ENCODE measurements around the gene C1QBP. TPM values are rescaled to one million over a fixed set of nuclear protein-coding genes. Genes with fewer than 3 reads are reported as not detected.

C1QBP gene
- total and polyA plus RNA-seq, 7 donors, result 107 to 472 (median 166) TPM

DNA sequence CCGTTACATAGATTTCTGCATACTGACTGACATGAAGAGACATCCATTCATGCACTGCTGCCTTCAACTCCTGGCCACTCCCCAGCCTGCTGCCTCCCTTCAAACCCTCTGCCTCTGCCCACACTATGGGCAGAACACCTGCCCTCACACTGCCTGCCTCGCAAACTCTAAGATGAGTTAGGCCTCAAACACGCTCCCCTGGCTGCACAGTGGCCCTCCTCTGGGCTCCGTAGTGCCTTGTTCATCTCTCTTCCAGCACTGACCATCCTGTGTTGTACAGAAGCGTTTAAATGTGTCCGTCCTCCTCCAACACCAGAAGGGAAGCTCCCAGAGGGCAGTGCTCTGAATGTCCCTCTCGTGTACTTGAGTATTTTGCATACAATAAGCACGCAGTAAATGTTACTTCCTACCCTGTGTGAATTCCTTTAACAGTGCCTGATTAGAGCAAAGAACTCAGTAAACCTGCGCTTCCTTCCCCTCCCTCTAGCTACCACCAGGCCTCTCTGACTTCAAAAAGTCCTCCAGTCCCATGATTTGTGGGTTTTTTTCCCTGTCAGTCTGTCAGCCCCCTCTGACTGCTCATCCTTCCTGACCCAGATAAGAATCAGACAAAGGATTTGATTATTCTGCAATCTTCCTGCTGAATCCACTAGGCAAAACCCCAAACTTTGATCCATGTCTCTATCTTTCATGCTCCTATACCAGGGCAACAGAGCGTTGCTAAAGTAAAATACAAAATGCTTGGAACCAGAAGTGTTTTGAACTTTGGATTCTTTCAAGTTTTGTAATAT, 26.0 kb upstream of the C1QBP start:
- H3K4me1 ChIP-seq, result peaks cover 7% of the 10 kb centered on the region
- ATAC-seq, result no peak
- 82 to 86% (median 85%) methylated on average over 10 of the region's 10 CpGs for WGBS, 3 donors
- intact Hi-C loops (cut with DNase I), result no loop called here
- TF ChIP-seq, protein P1, sequence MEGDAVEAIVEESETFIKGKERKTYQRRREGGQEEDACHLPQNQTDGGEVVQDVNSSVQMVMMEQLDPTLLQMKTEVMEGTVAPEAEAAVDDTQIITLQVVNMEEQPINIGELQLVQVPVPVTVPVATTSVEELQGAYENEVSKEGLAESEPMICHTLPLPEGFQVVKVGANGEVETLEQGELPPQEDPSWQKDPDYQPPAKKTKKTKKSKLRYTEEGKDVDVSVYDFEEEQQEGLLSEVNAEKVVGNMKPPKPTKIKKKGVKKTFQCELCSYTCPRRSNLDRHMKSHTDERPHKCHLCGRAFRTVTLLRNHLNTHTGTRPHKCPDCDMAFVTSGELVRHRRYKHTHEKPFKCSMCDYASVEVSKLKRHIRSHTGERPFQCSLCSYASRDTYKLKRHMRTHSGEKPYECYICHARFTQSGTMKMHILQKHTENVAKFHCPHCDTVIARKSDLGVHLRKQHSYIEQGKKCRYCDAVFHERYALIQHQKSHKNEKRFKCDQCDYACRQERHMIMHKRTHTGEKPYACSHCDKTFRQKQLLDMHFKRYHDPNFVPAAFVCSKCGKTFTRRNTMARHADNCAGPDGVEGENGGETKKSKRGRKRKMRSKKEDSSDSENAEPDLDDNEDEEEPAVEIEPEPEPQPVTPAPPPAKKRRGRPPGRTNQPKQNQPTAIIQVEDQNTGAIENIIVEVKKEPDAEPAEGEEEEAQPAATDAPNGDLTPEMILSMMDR (IDR thresholded peaks at IDR 0.05), result no peak
- H3K27ac ChIP-seq, result no peak overlapping the region
- peaks cover 2 to 18% of the 10 kb centered on the region in 2 donors for H3K36me3 ChIP-seq (ENCODE audit: insufficient read depth in 1 of 2, low read depth in 1 of 2)
- no peak overlapping the region for H3K4me3 ChIP-seq
- no peaks in the 10 kb centered on the region for H3K9me3 ChIP-seq
- no peaks in the 10 kb centered on the region for H3K27me3 ChIP-seq (ENCODE audit: insufficient read depth in 3 of 3, low read length in 2 of 3)
- no peak for DNase-seq

DNA sequence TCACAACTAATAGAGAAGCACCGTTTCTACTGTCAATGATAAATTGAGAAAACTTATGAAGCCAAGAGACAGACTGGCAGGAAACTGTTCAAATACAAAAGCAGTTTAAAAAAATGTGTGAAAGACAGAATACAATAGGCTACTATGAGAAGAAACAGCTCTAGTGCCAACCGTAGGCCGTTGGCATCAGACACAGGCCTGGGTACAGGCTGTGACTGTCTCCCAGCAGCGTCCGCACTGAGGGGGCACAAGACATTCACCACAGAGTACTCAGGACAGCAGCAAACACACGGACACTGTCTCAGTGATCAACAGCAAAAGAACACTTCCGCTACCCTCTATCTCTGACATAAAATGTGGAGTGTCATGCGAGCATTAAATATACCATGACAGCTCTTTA, 7.8 kb upstream of the C1QBP start:
- intact Hi-C loops (cut with DNase I), result no loop called here
- Histone ChIP-seq H3K36me3 (ENCODE audit: insufficient read depth in 1 of 2, low read depth in 1 of 2) (peaks cover 12 to 94% of the 10 kb centered on the region in 2 donors), H3K9me3 (no peaks in the 10 kb centered on the region), H3K4me1 (no peaks in the 10 kb centered on the region), H3K27me3 (ENCODE audit: insufficient read depth in 3 of 3, low read length in 2 of 3) (no peaks in the 10 kb centered on the region), H3K4me3 (no peak overlapping the region), H3K27ac (no peak overlapping the region)
- ATAC-seq, result no peak
- 72 to 87% (median 82%) methylated on average over 8 of the region's 8 CpGs for WGBS, 3 donors
- DNase-seq, result no peak
- TF ChIP-seq, protein P1 (IDR thresholded peaks at IDR 0.05), result no peak

DNA sequence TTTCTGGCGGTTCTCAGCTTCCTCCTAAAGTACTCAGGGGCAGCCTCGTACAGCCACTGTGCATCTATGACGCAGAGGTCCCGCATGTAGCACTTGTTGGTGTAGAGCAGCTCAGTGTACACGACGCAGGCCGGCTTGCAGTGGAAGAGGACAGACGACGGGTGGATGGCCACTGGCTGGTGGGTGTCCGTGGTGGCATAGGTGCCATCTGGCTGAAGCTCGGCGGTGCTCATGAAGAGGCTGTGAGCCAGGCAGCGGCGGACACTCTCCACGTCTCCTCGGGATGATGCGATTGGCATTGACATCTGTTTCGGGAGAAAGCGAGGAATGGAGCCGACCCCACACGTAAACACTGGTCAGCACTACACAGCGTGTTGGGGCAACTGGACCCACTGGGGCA, 5.3 kb upstream of the C1QBP start:
- no peaks in the 10 kb centered on the region for H3K27me3 ChIP-seq (ENCODE audit: insufficient read depth in 3 of 3, low read length in 2 of 3)
- H3K9me3 ChIP-seq, result no peaks in the 10 kb centered on the region
- no peak overlapping the region for H3K4me3 ChIP-seq
- 90 to 92% (median 91%) methylated on average over 22 of the region's 22 CpGs for WGBS, 3 donors
- DNase-seq (no peak), ATAC-seq (no peak)
- TF ChIP-seq, protein P1 (IDR thresholded peaks at IDR 0.05), result no peak
- no peaks in the 10 kb centered on the region for H3K4me1 ChIP-seq
- no peak overlapping the region for H3K27ac ChIP-seq
- peaks cover 8 to 74% of the 10 kb centered on the region in 2 donors for H3K36me3 ChIP-seq (ENCODE audit: insufficient read depth in 1 of 2, low read depth in 1 of 2)
- intact Hi-C loops (cut with DNase I), result no loop called here

DNA sequence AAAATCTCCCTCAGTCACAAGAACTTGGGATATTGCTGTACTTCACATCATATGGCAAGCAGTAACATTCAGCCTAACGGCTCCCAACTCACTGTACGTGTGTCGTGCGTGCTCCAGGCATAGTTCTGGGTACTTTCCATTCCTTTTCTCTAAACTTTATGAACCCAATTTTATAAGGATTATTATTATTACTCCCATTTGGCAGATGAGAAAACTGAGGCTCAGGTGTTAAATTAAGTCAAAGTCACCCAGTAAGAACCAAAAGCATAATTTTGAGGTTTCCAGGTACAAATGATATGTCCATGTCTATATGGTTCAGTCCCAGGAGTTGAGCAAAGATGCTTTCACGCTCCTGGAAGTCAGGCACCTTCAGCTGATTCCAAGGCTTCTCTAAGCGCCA, 4.8 kb upstream of the C1QBP start:
- TF ChIP-seq, protein P1 (IDR thresholded peaks at IDR 0.05), result no peak
- DNase-seq (no peak), ATAC-seq (no peak)
- Histone ChIP-seq H3K9me3 (no peaks in the 10 kb centered on the region), H3K4me1 (no peaks in the 10 kb centered on the region), H3K27me3 (ENCODE audit: insufficient read depth in 3 of 3, low read length in 2 of 3) (no peaks in the 10 kb centered on the region), H3K4me3 (no peak overlapping the region), H3K27ac (no peak overlapping the region), H3K36me3 (ENCODE audit: insufficient read depth in 1 of 2, low read depth in 1 of 2) (peaks cover 8 to 69% of the 10 kb centered on the region in 2 donors)
- 94 to 97% (median 96%) methylated on average over 6 of the region's 6 CpGs for WGBS, 3 donors
- intact Hi-C loops (cut with DNase I), result no loop called here

DNA sequence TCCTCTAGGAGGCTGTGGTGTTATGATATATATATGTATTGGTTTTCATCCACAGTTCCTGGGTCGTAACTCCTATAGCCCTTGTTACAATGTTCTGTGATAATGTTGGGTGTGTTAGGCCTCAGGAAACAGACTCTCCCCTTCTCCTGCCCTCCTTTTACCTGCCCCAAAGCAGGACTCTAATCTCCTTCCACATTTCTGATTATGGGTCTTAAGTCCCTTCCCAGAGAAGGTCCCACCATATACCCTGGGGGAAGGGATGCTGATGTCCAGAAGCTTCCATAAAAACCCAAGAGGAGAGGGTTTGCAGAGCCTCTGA, 450 bp upstream of the C1QBP start:
- ATAC-seq (peak in 1 of 4 donors; percentile 11), DNase-seq (no peak)
- Histone ChIP-seq H3K9me3 (no peaks in the 10 kb centered on the region), H3K4me3 (peak overlapping the region; percentile 90), H3K27me3 (ENCODE audit: insufficient read depth in 3 of 3, low read length in 2 of 3) (no peaks in the 10 kb centered on the region), H3K36me3 (ENCODE audit: insufficient read depth in 1 of 2, low read depth in 1 of 2) (peaks cover 12 to 63% of the 10 kb centered on the region in 2 donors), H3K4me1 (peaks cover 6% of the 10 kb centered on the region), H3K27ac (peak overlapping the region; percentile 84)
- intact Hi-C loops (cut with DNase I), result loop anchor here (1.0 to 10.0 kb wide), 2 partner anchors 185 to 190 kb away; no protein-coding TSS in a partner anchor
- TF ChIP-seq, protein P1 (IDR thresholded peaks at IDR 0.05), result no peak
- WGBS, 3 donors, result 7 to 21% (median 7%) methylated on average over 1 of the region's 1 CpG
